ENCODE results near the gene BANF1.
"Not testable (repeated sequence)": the region's sequence is repeated elsewhere in the genome, so short reads cannot be mapped to it uniquely, and the experiment has no call there.

The BANF1 gene

DNA sequence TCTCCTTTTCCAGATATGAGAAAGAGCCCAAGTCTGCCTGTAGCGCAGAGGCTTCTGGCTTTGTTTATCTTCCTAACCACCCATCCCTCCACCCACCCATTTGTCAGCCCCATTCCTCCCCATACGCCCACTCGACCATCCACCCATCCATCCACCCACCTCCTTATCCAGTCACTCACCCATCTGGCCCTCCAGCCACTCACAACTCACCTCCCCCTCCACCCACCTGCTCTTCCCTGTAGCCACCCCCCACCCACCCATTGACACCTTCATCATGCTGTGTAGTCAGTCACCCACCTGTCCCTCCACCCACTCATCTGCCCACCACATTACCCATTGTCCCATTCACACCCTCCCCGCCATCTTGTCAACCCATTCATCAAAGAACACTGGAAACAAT lies 15.0 kb downstream of the BANF1 start:
- Histone ChIP-seq H3K4ac (ENCODE audit: low read depth, low read length) (no peak overlapping the region), H3K79me1 (ENCODE audit: low read length) (no peaks in the 10 kb centered on the region), H3K27ac (ENCODE audit: low read depth, low read length) (no peak overlapping the region), H3K4me2 (ENCODE audit: low read length) (no peak overlapping the region), H3K23ac (ENCODE audit: low read length) (no peak overlapping the region), H2AK5ac (ENCODE audit: low read length) (no peak overlapping the region), H3K18ac (ENCODE audit: low read length) (no peak overlapping the region), H3K4me3 (ENCODE audit: low read length) (no peak overlapping the region), H3K56ac (ENCODE audit: low read length) (no peak overlapping the region), H3K9ac (ENCODE audit: low read length) (no peak overlapping the region), H3K27me3 (ENCODE audit: insufficient read depth, low read length, poor library complexity) (no peaks in the 10 kb centered on the region), H4K8ac (ENCODE audit: low read depth, low read length) (no peak overlapping the region), H3K36me3 (ENCODE audit: control insufficient read depth, insufficient read depth, low read length) (no peaks in the 10 kb centered on the region), H4K5ac (ENCODE audit: low read length) (no peak overlapping the region), H2BK15ac (replicated peaks; ENCODE audit: low read depth) (no peak overlapping the region), H3K4me1 (ENCODE audit: control insufficient read depth, low read depth, low read length) (no peaks in the 10 kb centered on the region), H2BK5ac (ENCODE audit: low read length) (no peak overlapping the region), H2BK120ac (ENCODE audit: low read depth, low read length) (no peak overlapping the region), H3K79me2 (ENCODE audit: control insufficient read depth, insufficient read depth, low read length) (no peaks in the 10 kb centered on the region)
- no CpG with 5 or more reads among the region's 4 CpGs for WGBS (ENCODE audit: extremely low coverage, insufficient coverage, low lambda C conversion rate)
- no peak for DNase-seq

DNA sequence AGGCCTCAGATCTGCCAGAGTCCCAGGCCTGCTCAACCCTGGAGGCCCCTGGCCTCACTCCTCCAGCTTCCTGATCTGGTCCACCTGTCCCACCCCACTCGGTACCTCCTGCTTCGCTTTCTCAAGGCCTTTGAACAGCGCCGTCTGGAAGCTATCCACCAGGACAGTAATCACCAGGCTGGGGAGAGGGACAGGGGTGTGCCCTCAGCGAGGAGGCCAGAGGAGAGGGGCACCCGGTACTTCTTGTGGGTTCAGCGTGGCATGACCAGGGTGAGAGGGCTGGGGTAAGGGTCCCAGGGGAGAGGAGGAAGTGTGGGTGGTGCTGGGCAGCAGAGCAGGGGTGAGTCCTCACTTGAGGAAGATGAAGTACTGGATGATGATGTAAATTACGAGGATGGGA lies 17.9 kb downstream of the BANF1 start:
- Histone ChIP-seq H2BK15ac (replicated peaks; ENCODE audit: low read depth) (no peak overlapping the region), H3K79me1 (ENCODE audit: low read length) (no peaks in the 10 kb centered on the region), H3K27me3 (ENCODE audit: insufficient read depth, low read length, poor library complexity) (no peaks in the 10 kb centered on the region), H3K56ac (ENCODE audit: low read length) (no peak overlapping the region), H3K79me2 (ENCODE audit: control insufficient read depth, insufficient read depth, low read length) (no peaks in the 10 kb centered on the region), H3K4me1 (ENCODE audit: control insufficient read depth, low read depth, low read length) (no peaks in the 10 kb centered on the region), H2BK120ac (ENCODE audit: low read depth, low read length) (no peak overlapping the region), H2BK5ac (ENCODE audit: low read length) (no peak overlapping the region), H4K8ac (ENCODE audit: low read depth, low read length) (no peak overlapping the region), H3K4me3 (ENCODE audit: low read length) (no peak overlapping the region), H3K9ac (ENCODE audit: low read length) (no peak overlapping the region), H3K23ac (ENCODE audit: low read length) (no peak overlapping the region), H3K27ac (ENCODE audit: low read depth, low read length) (no peak overlapping the region), H4K5ac (ENCODE audit: low read length) (no peak overlapping the region), H3K36me3 (ENCODE audit: control insufficient read depth, insufficient read depth, low read length) (no peaks in the 10 kb centered on the region), H2AK5ac (ENCODE audit: low read length) (no peak overlapping the region), H3K4me2 (ENCODE audit: low read length) (no peak overlapping the region), H3K4ac (ENCODE audit: low read depth, low read length) (no peak overlapping the region), H3K18ac (ENCODE audit: low read length) (no peak overlapping the region)
- DNase-seq = no peak
- WGBS (ENCODE audit: extremely low coverage, insufficient coverage, low lambda C conversion rate) = no CpG with 5 or more reads among the region's 8 CpGs

DNA sequence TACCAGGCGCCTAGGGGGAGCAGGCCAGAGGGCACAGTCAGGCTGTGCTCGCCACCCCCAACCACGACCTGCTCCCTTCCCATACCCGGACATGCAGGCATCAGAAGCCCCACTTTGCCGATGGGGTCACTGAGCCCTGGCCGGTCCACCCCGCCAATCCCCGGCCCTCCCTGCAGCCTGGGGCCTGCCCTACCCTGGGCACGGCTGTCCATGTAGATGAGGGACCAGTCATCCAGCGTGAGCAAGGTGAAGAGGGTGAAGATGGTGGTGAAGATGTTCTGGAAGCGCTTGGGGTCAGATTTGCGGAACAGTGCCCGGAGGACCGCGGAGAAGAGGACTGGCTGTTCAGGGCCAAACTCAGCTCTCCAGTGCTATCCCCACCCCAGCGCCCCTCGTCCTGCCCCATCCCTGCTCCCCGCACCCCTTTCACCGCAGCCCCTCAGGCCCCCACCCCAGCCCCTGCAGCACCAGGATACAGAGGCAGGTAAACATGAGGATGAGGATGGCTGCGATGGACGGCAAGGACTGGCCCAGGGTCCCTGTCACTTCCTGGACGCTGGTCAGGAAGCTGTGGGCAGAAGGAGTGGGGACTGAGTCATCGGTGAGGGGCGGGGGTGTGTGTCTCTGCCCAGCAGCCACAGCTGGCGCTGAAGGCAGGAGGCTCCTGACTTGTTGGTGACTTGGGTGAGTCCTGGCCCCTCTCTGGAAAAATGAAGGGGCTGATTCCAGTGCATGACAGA lies 18.5 kb downstream of the BANF1 start:
- no peak overlapping the region for H3K27ac ChIP-seq (ENCODE audit: low read depth, low read length)
- H2AK5ac ChIP-seq (ENCODE audit: low read length) = no peak overlapping the region
- no peak overlapping the region for H4K8ac ChIP-seq (ENCODE audit: low read depth, low read length)
- no peak overlapping the region for H3K23ac ChIP-seq (ENCODE audit: low read length)
- no peaks in the 10 kb centered on the region for H3K36me3 ChIP-seq (ENCODE audit: control insufficient read depth, insufficient read depth, low read length)
- no peaks in the 10 kb centered on the region for H3K79me1 ChIP-seq (ENCODE audit: low read length)
- H3K4ac ChIP-seq (ENCODE audit: low read depth, low read length) = no peak overlapping the region
- H3K27me3 ChIP-seq (ENCODE audit: insufficient read depth, low read length, poor library complexity) = no peaks in the 10 kb centered on the region
- no peak overlapping the region for H3K18ac ChIP-seq (ENCODE audit: low read length)
- H3K4me1 ChIP-seq (ENCODE audit: control insufficient read depth, low read depth, low read length) = no peaks in the 10 kb centered on the region
- H2BK120ac ChIP-seq (ENCODE audit: low read depth, low read length) = no peak overlapping the region
- H3K4me2 ChIP-seq (ENCODE audit: low read length) = no peak overlapping the region
- no peak overlapping the region for H3K9ac ChIP-seq (ENCODE audit: low read length)
- WGBS (ENCODE audit: extremely low coverage, insufficient coverage, low lambda C conversion rate) = no CpG with 5 or more reads among the region's 25 CpGs
- H3K56ac ChIP-seq (ENCODE audit: low read length) = no peak overlapping the region
- DNase-seq = no peak
- no peak overlapping the region for H2BK15ac ChIP-seq (replicated peaks; ENCODE audit: low read depth)
- H2BK5ac ChIP-seq (ENCODE audit: low read length) = no peak overlapping the region
- H4K5ac ChIP-seq (ENCODE audit: low read length) = no peak overlapping the region
- no peak overlapping the region for H3K4me3 ChIP-seq (ENCODE audit: low read length)
- no peaks in the 10 kb centered on the region for H3K79me2 ChIP-seq (ENCODE audit: control insufficient read depth, insufficient read depth, low read length)

GRCh38 chr11:66022401-66023185 lies 20.3 kb downstream of the BANF1 start:
- Histone ChIP-seq H3K18ac (ENCODE audit: low read length) (no peak overlapping the region), H3K9ac (ENCODE audit: low read length) (no peak overlapping the region), H2BK120ac (ENCODE audit: low read depth, low read length) (no peak overlapping the region), H3K4ac (ENCODE audit: low read depth, low read length) (no peak overlapping the region), H3K36me3 (ENCODE audit: control insufficient read depth, insufficient read depth, low read length) (no peaks in the 10 kb centered on the region), H3K79me2 (ENCODE audit: control insufficient read depth, insufficient read depth, low read length) (no peaks in the 10 kb centered on the region), H3K23ac (ENCODE audit: low read length) (no peak overlapping the region), H3K4me1 (ENCODE audit: control insufficient read depth, low read depth, low read length) (no peaks in the 10 kb centered on the region), H3K4me3 (ENCODE audit: low read length) (no peak overlapping the region), H2BK15ac (replicated peaks; ENCODE audit: low read depth) (no peak overlapping the region), H3K27me3 (ENCODE audit: insufficient read depth, low read length, poor library complexity) (no peaks in the 10 kb centered on the region), H3K56ac (ENCODE audit: low read length) (peak overlapping the region; percentile 76), H3K79me1 (ENCODE audit: low read length) (no peaks in the 10 kb centered on the region), H4K5ac (ENCODE audit: low read length) (no peak overlapping the region), H2AK5ac (ENCODE audit: low read length) (no peak overlapping the region), H2BK5ac (ENCODE audit: low read length) (no peak overlapping the region), H3K27ac (ENCODE audit: low read depth, low read length) (no peak overlapping the region), H3K4me2 (ENCODE audit: low read length) (no peak overlapping the region), H4K8ac (ENCODE audit: low read depth, low read length) (no peak overlapping the region)
- no CpG with 5 or more reads among the region's 46 CpGs for WGBS (ENCODE audit: extremely low coverage, insufficient coverage, low lambda C conversion rate)
- DNase-seq = peak; percentile 82

DNA sequence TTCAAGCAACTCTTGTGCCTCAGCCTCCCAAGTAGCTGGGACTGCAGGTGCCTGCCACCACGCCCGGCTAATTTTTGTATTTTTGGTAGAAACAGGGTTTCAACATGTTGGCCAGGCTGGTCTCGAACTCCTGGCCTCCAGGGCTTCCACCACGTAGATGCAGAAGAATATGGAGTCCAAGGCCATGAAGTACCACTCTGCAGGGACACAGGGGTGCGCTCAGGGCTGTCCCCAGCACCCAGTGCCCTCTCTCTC lies 20.8 kb downstream of the BANF1 start:
- not testable (repeated sequence) for H3K9ac ChIP-seq (ENCODE audit: low read length); H3K27me3 ChIP-seq (ENCODE audit: insufficient read depth, low read length, poor library complexity); DNase-seq; H4K5ac ChIP-seq (ENCODE audit: low read length); H3K79me2 ChIP-seq (ENCODE audit: control insufficient read depth, insufficient read depth, low read length); H3K4me1 ChIP-seq (ENCODE audit: control insufficient read depth, low read depth, low read length); H3K4me3 ChIP-seq (ENCODE audit: low read length); H3K4me2 ChIP-seq (ENCODE audit: low read length); H3K23ac ChIP-seq (ENCODE audit: low read length); H3K56ac ChIP-seq (ENCODE audit: low read length); H2BK120ac ChIP-seq (ENCODE audit: low read depth, low read length); H2BK15ac ChIP-seq (replicated peaks; ENCODE audit: low read depth); H3K4ac ChIP-seq (ENCODE audit: low read depth, low read length); H3K79me1 ChIP-seq (ENCODE audit: low read length); H2BK5ac ChIP-seq (ENCODE audit: low read length); H4K8ac ChIP-seq (ENCODE audit: low read depth, low read length); H3K36me3 ChIP-seq (ENCODE audit: control insufficient read depth, insufficient read depth, low read length); H3K18ac ChIP-seq (ENCODE audit: low read length); H3K27ac ChIP-seq (ENCODE audit: low read depth, low read length); H2AK5ac ChIP-seq (ENCODE audit: low read length)
- WGBS (ENCODE audit: extremely low coverage, insufficient coverage, low lambda C conversion rate) = no CpG with 5 or more reads among the region's 5 CpGs
